Muscle layer of duodenum (tissue), 2 donors: ENCODE data around the gene CDC42BPG.
"Not testable (repeated sequence)": the region's sequence is repeated elsewhere in the genome, so short reads cannot be mapped to it uniquely, and the experiment has no call there.

ENCODE experiments used
- H3K27ac ChIP-seq: one replicate; pipeline ENCODE4 v1.7.0; 2013; ENCODE audit warnings: mild to moderate bottlenecking, low read length
- H3K27me3 ChIP-seq: one replicate; pipeline ENCODE4 v1.7.0; 2013; ENCODE audit warnings: low read depth, mild to moderate bottlenecking, control low read depth, low read length
- H3K36me3 ChIP-seq, 2 donors: one replicate each; pipeline ENCODE4 v1.7.0; 2013; ENCODE audit warnings: low read length in 2 of 2, control low read depth in 1 of 2, mild to moderate bottlenecking in 1 of 2; ENCODE audit not compliant: insufficient read depth in 2 of 2, control insufficient read depth in 1 of 2
- H3K4me1 ChIP-seq, 2 donors: one replicate each; pipeline ENCODE4 v1.7.0; 2013; ENCODE audit warnings: low read length in 2 of 2, mild to moderate bottlenecking in 2 of 2, control low read depth in 1 of 2, moderate library complexity in 1 of 2; ENCODE audit not compliant: insufficient read depth in 2 of 2, control insufficient read depth in 1 of 2
- H3K4me3 ChIP-seq, 2 donors: one replicate each; pipeline ENCODE4 v1.7.0; 2013; ENCODE audit warnings: low read length in 2 of 2, low read depth in 1 of 2, mild to moderate bottlenecking in 1 of 2
- H3K9me3 ChIP-seq, 2 donors: one replicate each; pipeline ENCODE4 v1.7.0; 2013; ENCODE audit warnings: low read length in 2 of 2, control low read depth in 1 of 2, mild to moderate bottlenecking in 1 of 2; ENCODE audit not compliant: control insufficient read depth in 1 of 2
- donor health status: healthy.

CDC42BPG gene

GRCh38 chr11:64826062-64826461 is 18.4 kb downstream of the CDC42BPG start:
- no peaks in the 10 kb centered on the region for H3K9me3 ChIP-seq
- no peaks in the 10 kb centered on the region for H3K4me1 ChIP-seq
- H3K4me3 ChIP-seq = no peak overlapping the region
- no peak overlapping the region for H3K27ac ChIP-seq
- H3K36me3 ChIP-seq = no peaks in the 10 kb centered on the region
- no peaks in the 10 kb centered on the region for H3K27me3 ChIP-seq

DNA sequence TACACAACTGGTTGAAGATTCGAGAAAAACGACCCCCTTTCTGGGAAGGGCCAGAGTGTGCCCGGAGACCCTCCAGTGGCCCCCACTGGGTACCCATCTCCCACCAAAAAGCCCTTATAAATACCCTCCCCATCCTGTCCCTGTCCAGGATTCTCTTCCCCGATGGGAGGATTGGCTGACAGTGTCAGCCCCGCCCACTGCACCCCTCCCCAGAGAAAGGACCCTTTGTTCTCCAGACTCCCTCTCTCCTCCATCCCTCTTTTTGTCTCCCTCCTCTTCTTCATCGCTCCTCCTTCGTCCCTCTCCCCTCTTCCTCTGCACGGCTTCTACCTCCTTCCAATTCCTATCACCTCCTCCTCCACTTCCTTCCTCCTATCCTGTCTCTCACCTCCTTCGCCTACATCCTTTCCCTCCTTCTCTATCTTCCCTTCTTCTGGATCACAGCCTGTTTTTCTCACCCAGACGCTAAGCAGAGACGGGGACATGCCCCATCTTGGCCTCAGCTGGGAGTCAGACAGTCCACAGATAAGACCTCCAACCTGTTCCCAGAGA is 20.8 kb downstream of the CDC42BPG start:
- Histone ChIP-seq H3K4me1 (no peaks in the 10 kb centered on the region), H3K27me3 (no peaks in the 10 kb centered on the region), H3K27ac (no peak overlapping the region), H3K4me3 (no peak overlapping the region), H3K36me3 (no peaks in the 10 kb centered on the region), H3K9me3 (no peaks in the 10 kb centered on the region)

DNA sequence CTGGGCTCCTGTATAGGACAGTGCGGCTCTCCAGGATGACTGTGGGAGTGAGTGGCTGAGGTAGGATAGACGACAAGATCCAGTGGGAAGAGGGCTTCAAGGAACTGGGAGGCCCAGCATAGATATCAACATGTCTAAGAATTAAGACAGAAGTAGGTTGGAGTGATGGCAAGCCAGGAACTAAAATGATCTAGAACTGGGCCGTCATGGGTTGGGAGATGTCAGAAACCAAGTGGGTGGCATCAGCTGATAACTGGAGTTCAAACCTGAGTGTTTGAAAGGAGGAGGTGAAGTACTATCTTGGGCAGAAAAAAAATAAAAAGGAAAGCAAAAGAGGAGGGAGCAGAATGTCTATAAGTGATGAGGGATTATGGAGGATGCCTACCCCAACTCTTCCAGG is 27.0 kb downstream of the CDC42BPG start:
- Histone ChIP-seq H3K27me3 (no peaks in the 10 kb centered on the region), H3K9me3 (no peaks in the 10 kb centered on the region), H3K4me3 (no peak overlapping the region), H3K4me1 (no peaks in the 10 kb centered on the region), H3K36me3 (no peaks in the 10 kb centered on the region), H3K27ac (no peak overlapping the region)

- H3K9me3 ChIP-seq, H3K27me3 ChIP-seq, H3K4me1 ChIP-seq, H3K36me3 ChIP-seq, H3K27ac ChIP-seq, H3K4me3 ChIP-seq: not testable (repeated sequence)
Observed at GRCh38 chr11:64815433-64815832, 29.0 kb downstream of the CDC42BPG start.

DNA sequence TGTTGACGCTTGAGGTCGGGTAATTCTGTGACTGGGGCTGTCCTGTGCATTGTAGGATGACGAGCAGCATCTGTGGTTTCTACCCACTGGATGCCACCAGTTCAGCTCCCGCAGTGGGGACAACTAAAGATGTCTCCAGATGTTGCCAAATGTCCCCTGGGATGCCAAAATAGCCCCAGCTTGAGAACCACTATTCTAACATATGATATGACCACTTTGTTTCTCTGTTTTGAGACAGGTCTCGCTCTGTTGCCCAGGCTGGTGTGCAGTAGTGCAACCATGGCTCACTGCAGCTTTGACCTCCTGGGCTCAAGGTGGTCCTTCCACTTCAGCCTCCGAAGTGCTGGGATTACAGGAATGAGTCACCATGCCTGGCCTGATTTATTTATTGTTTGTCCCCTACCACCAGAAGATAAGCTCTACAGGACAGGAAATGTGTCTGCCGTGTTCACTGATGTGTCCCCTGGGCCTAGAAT is 29.7 kb downstream of the CDC42BPG start:
- no peak overlapping the region for H3K4me3 ChIP-seq
- H3K27me3 ChIP-seq = no peaks in the 10 kb centered on the region
- H3K9me3 ChIP-seq = no peaks in the 10 kb centered on the region
- H3K4me1 ChIP-seq = peaks cover 0 to 7% of the 10 kb centered on the region in 2 donors
- no peaks in the 10 kb centered on the region for H3K36me3 ChIP-seq
- no peak overlapping the region for H3K27ac ChIP-seq

DNA sequence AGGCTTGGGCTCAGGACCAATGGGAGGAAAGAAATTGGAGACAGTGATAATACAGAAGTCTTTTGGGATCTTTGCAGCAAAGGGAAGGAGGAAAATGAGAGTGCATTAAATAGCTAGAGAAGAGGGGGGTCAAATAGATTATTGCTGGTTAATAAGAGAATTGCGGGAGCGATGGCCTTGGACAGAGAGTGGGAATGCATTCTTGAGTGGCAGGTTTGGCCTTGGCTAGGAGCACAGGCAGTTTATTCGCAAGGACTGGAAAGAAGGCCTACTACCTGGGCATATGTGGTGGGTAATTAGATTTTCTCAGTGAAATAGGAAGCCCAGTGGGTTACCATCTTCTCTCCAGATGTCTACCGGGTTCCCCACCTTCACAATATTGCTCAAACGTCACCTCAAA is 30.6 kb downstream of the CDC42BPG start:
- H3K27me3 ChIP-seq = no peaks in the 10 kb centered on the region
- no peaks in the 10 kb centered on the region for H3K36me3 ChIP-seq
- no peak overlapping the region for H3K27ac ChIP-seq
- peaks cover 5 to 16% of the 10 kb centered on the region in 2 donors for H3K4me1 ChIP-seq
- no peaks in the 10 kb centered on the region for H3K9me3 ChIP-seq
- H3K4me3 ChIP-seq = no peak overlapping the region

- H3K36me3 ChIP-seq = peaks cover 0 to 12% of the 10 kb centered on the region in 2 donors
- H3K27me3 ChIP-seq = no peaks in the 10 kb centered on the region
- H3K4me3 ChIP-seq = peak overlapping the region; percentile 64 to 90
- no peaks in the 10 kb centered on the region for H3K9me3 ChIP-seq
- H3K4me1 ChIP-seq = peaks cover 5 to 19% of the 10 kb centered on the region in 2 donors
- H3K27ac ChIP-seq = no peak overlapping the region
Observed at GRCh38 chr11:64810891-64811272, 33.6 kb downstream of the CDC42BPG start.

- Histone ChIP-seq H3K36me3 (peaks cover 1 to 16% of the 10 kb centered on the region in 2 donors), H3K27ac (peak within 1 kb of the TSS; percentile 16), H3K27me3 (no peaks in the 10 kb centered on the region), H3K4me3 (peak within 1 kb of the TSS; percentile 64 to 90), H3K4me1 (peaks cover 5 to 19% of the 10 kb centered on the region in 2 donors), H3K9me3 (no peaks in the 10 kb centered on the region)
Observed at GRCh38 chr11:64810271-64810890, 34.1 kb downstream of the CDC42BPG start, which contains the start of gene MEN1. Gene MEN1 (minus strand): TSS chr11:64810551. CDS start chr11:64810109, 442 bp downstream.

DNA sequence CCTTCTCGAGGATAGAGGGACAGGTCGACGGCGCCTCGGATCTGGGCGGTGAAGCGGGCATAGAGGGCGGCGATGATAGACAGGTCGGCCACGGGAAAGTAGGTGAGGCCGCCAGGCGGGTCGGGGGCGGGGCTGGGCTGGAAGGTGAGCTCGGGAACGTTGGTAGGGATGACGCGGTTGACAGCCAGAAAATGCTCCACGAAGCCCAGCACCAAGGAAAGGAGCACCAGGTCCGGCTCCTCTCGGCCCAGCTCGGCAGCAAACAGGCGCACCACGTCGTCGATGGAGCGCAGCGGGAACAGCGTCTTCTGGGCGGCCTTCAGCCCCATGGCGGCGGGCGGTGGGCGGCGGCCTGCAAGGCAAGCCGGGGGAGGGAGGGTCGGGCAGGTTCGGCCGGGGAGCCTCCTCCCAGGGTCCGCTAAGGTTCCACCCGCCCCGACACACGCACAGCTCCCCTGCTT is 34.6 kb downstream of the CDC42BPG start:
- H3K4me3 ChIP-seq = peak overlapping the region; percentile 64 to 90
- peaks cover 5 to 20% of the 10 kb centered on the region in 2 donors for H3K4me1 ChIP-seq
- no peaks in the 10 kb centered on the region for H3K9me3 ChIP-seq
- no peak overlapping the region for H3K27ac ChIP-seq
- no peaks in the 10 kb centered on the region for H3K27me3 ChIP-seq
- peaks cover 2 to 22% of the 10 kb centered on the region in 2 donors for H3K36me3 ChIP-seq

GRCh38 chr11:64805481-64805880 is 39.0 kb downstream of the CDC42BPG start:
- Histone ChIP-seq H3K27me3 (no peaks in the 10 kb centered on the region), H3K4me3 (no peak overlapping the region), H3K4me1 (peaks cover 10 to 40% of the 10 kb centered on the region in 2 donors), H3K27ac (no peak overlapping the region), H3K9me3 (no peaks in the 10 kb centered on the region), H3K36me3 (peaks cover 2 to 27% of the 10 kb centered on the region in 2 donors)

- H3K27me3 ChIP-seq = no peaks in the 10 kb centered on the region
- peaks cover 2 to 27% of the 10 kb centered on the region in 2 donors for H3K36me3 ChIP-seq
- no peak overlapping the region for H3K4me3 ChIP-seq
- peaks cover 10 to 37% of the 10 kb centered on the region in 2 donors for H3K4me1 ChIP-seq
- H3K27ac ChIP-seq = peak overlapping the region; percentile 64
- no peaks in the 10 kb centered on the region for H3K9me3 ChIP-seq
Observed at GRCh38 chr11:64804346-64805210, 39.9 kb downstream of the CDC42BPG start.
